ENCODE measurements around the gene NIFK.
"Not testable (repeated sequence)": the region's sequence is repeated elsewhere in the genome, so short reads cannot be mapped to it uniquely, and the experiment has no call there.

NIFK gene

GRCh38 chr2:121764681-121765228 lies 28.1 kb upstream of the NIFK start:
- H3K4me3 ChIP-seq (ENCODE audit: low read length) = no peak overlapping the region
- no peaks in the 10 kb centered on the region for H3K27me3 ChIP-seq (ENCODE audit: insufficient read depth, low read length)
- no peak overlapping the region for H3K27ac ChIP-seq (ENCODE audit: low read depth, low read length)
- H3K9me3 ChIP-seq (ENCODE audit: insufficient read depth, low read depth, low read length) = no peaks in the 10 kb centered on the region
- H3K9ac ChIP-seq (ENCODE audit: low read depth, low read length) = no peak overlapping the region
- peaks cover 88% of the 10 kb centered on the region for H3K36me3 ChIP-seq (ENCODE audit: insufficient read depth, low read length)
- H3K4me1 ChIP-seq (ENCODE audit: insufficient read depth, low read length) = no peaks in the 10 kb centered on the region
- 98% methylated on average over 10 of the region's 10 CpGs for WGBS

GRCh38 chr2:121755237-121756111 lies 18.8 kb upstream of the NIFK start, which contains the start of gene TSN:
TSS of gene TSN (plus strand) at chr2:121755651. CDS start at chr2:121755780, 129 bp downstream.
- Histone ChIP-seq H3K27ac (ENCODE audit: low read depth, low read length) (peak within 1 kb of the TSS; percentile 92), H3K9ac (ENCODE audit: low read depth, low read length) (peak within 1 kb of the TSS; percentile 96), H3K4me1 (ENCODE audit: insufficient read depth, low read length) (peaks cover 7% of the 10 kb centered on the region; the same call in 1 of the 2 replicates), H3K27me3 (ENCODE audit: insufficient read depth, low read length) (no peaks in the 10 kb centered on the region), H3K4me3 (ENCODE audit: low read length) (peak within 1 kb of the TSS; percentile 91), H3K36me3 (ENCODE audit: insufficient read depth, low read length) (peaks cover 35% of the 10 kb centered on the region), H3K9me3 (ENCODE audit: insufficient read depth, low read depth, low read length) (no peaks in the 10 kb centered on the region)
- under 1% methylated on average over 66 of the region's 67 CpGs for WGBS

GRCh38 chr2:121754851-121755236 lies 18.2 kb upstream of the NIFK start:
- Histone ChIP-seq H3K36me3 (ENCODE audit: insufficient read depth, low read length) (peaks cover 28% of the 10 kb centered on the region), H3K4me3 (ENCODE audit: low read length) (peak overlapping the region; percentile 91), H3K27me3 (ENCODE audit: insufficient read depth, low read length) (no peaks in the 10 kb centered on the region), H3K9ac (ENCODE audit: low read depth, low read length) (peak overlapping the region; percentile 93), H3K4me1 (ENCODE audit: insufficient read depth, low read length) (peaks cover 7% of the 10 kb centered on the region; the same call in 1 of the 2 replicates), H3K27ac (ENCODE audit: low read depth, low read length) (peak overlapping the region; percentile 31; the same call in 1 of the 2 replicates), H3K9me3 (ENCODE audit: insufficient read depth, low read depth, low read length) (no peaks in the 10 kb centered on the region)
- under 1% methylated on average over 5 of the region's 8 CpGs for WGBS

- Histone ChIP-seq H3K27ac (ENCODE audit: low read depth, low read length) (no peak overlapping the region), H3K4me3 (ENCODE audit: low read length) (no peak overlapping the region), H3K9ac (ENCODE audit: low read depth, low read length) (no peak overlapping the region), H3K4me1 (ENCODE audit: insufficient read depth, low read length) (no peaks in the 10 kb centered on the region), H3K27me3 (ENCODE audit: insufficient read depth, low read length) (no peaks in the 10 kb centered on the region), H3K9me3 (ENCODE audit: insufficient read depth, low read depth, low read length) (no peaks in the 10 kb centered on the region), H3K36me3 (ENCODE audit: insufficient read depth, low read length) (no peaks in the 10 kb centered on the region)
- WGBS = 63% methylated on average over 4 of the region's 4 CpGs
These were observed 11.5 kb upstream of the NIFK start for GRCh38 chr2:121748202-121748601.

- 62% methylated on average over 6 of the region's 6 CpGs for WGBS
- Histone ChIP-seq H3K36me3 (ENCODE audit: insufficient read depth, low read length) (no peaks in the 10 kb centered on the region), H3K4me1 (ENCODE audit: insufficient read depth, low read length) (no peaks in the 10 kb centered on the region), H3K27me3 (ENCODE audit: insufficient read depth, low read length) (no peaks in the 10 kb centered on the region), H3K27ac (ENCODE audit: low read depth, low read length) (no peak overlapping the region), H3K9ac (ENCODE audit: low read depth, low read length) (no peak overlapping the region), H3K9me3 (ENCODE audit: insufficient read depth, low read depth, low read length) (no peaks in the 10 kb centered on the region), H3K4me3 (ENCODE audit: low read length) (no peak overlapping the region)
These were observed 9.4 kb upstream of the NIFK start for GRCh38 chr2:121746071-121746578.

GRCh38 chr2:121741450-121741849 lies 4.8 kb upstream of the NIFK start:
- Histone ChIP-seq H3K4me1 (ENCODE audit: insufficient read depth, low read length) (no peaks in the 10 kb centered on the region), H3K9me3 (ENCODE audit: insufficient read depth, low read depth, low read length) (no peaks in the 10 kb centered on the region), H3K36me3 (ENCODE audit: insufficient read depth, low read length) (no peaks in the 10 kb centered on the region), H3K9ac (ENCODE audit: low read depth, low read length) (no peak overlapping the region), H3K27me3 (ENCODE audit: insufficient read depth, low read length) (no peaks in the 10 kb centered on the region), H3K27ac (ENCODE audit: low read depth, low read length) (no peak overlapping the region), H3K4me3 (ENCODE audit: low read length) (no peak overlapping the region)
- 96% methylated on average over 3 of the region's 3 CpGs for WGBS

GRCh38 chr2:121740973-121741372 lies 4.3 kb upstream of the NIFK start:
- Histone ChIP-seq H3K4me1 (ENCODE audit: insufficient read depth, low read length) (no peaks in the 10 kb centered on the region), H3K9ac (ENCODE audit: low read depth, low read length) (no peak overlapping the region), H3K36me3 (ENCODE audit: insufficient read depth, low read length) (no peaks in the 10 kb centered on the region), H3K4me3 (ENCODE audit: low read length) (no peak overlapping the region), H3K27me3 (ENCODE audit: insufficient read depth, low read length) (no peaks in the 10 kb centered on the region), H3K27ac (ENCODE audit: low read depth, low read length) (no peak overlapping the region), H3K9me3 (ENCODE audit: insufficient read depth, low read depth, low read length) (no peaks in the 10 kb centered on the region)
- WGBS = 77% methylated on average over 6 of the region's 6 CpGs

- Histone ChIP-seq H3K36me3 (ENCODE audit: insufficient read depth, low read length) (peaks cover 39% of the 10 kb centered on the region), H3K9me3 (ENCODE audit: insufficient read depth, low read depth, low read length) (no peaks in the 10 kb centered on the region), H3K4me1 (ENCODE audit: insufficient read depth, low read length) (peaks cover 7% of the 10 kb centered on the region), H3K27me3 (ENCODE audit: insufficient read depth, low read length) (no peaks in the 10 kb centered on the region), H3K4me3 (ENCODE audit: low read length) (peak overlapping the region; percentile 99), H3K27ac (ENCODE audit: low read depth, low read length) (peak overlapping the region; percentile 83), H3K9ac (ENCODE audit: low read depth, low read length) (peak overlapping the region; percentile 96)
- 0% methylated on average over 8 of the region's 8 CpGs for WGBS
These were observed 574 bp downstream of the NIFK start for GRCh38 chr2:121736140-121736461.

- H3K9ac ChIP-seq (ENCODE audit: low read depth, low read length) = peak overlapping the region; percentile 96
- WGBS = 54% methylated on average over 8 of the region's 10 CpGs
- no peaks in the 10 kb centered on the region for H3K9me3 ChIP-seq (ENCODE audit: insufficient read depth, low read depth, low read length)
- H3K4me1 ChIP-seq (ENCODE audit: insufficient read depth, low read length) = peaks cover 7% of the 10 kb centered on the region
- H3K4me3 ChIP-seq (ENCODE audit: low read length) = peak overlapping the region; percentile 99
- H3K27me3 ChIP-seq (ENCODE audit: insufficient read depth, low read length) = no peaks in the 10 kb centered on the region
- H3K36me3 ChIP-seq (ENCODE audit: insufficient read depth, low read length) = peaks cover 44% of the 10 kb centered on the region
- H3K27ac ChIP-seq (ENCODE audit: low read depth, low read length) = no peak overlapping the region
These were observed 1.1 kb downstream of the NIFK start for GRCh38 chr2:121735518-121736074.

- peak overlapping the region; percentile 99; the same call in 1 of the 2 replicates for H3K4me3 ChIP-seq (ENCODE audit: low read length)
- H3K9me3 ChIP-seq (ENCODE audit: insufficient read depth, low read depth, low read length); H3K27ac ChIP-seq (ENCODE audit: low read depth, low read length); H3K4me1 ChIP-seq (ENCODE audit: insufficient read depth, low read length); H3K9ac ChIP-seq (ENCODE audit: low read depth, low read length); H3K27me3 ChIP-seq (ENCODE audit: insufficient read depth, low read length): not testable (repeated sequence)
- 97% methylated on average over 11 of the region's 11 CpGs for WGBS
- H3K36me3 ChIP-seq (ENCODE audit: insufficient read depth, low read length) = peaks cover 54% of the 10 kb centered on the region
These were observed 2.1 kb downstream of the NIFK start for GRCh38 chr2:121734544-121734943.

GRCh38 chr2:121731366-121731765 lies 5.3 kb downstream of the NIFK start:
- no peaks in the 10 kb centered on the region for H3K27me3 ChIP-seq (ENCODE audit: insufficient read depth, low read length)
- H3K9me3 ChIP-seq (ENCODE audit: insufficient read depth, low read depth, low read length) = no peaks in the 10 kb centered on the region
- H3K27ac ChIP-seq (ENCODE audit: low read depth, low read length) = no peak overlapping the region
- no peak overlapping the region for H3K4me3 ChIP-seq (ENCODE audit: low read length)
- WGBS = 96% methylated on average over 6 of the region's 6 CpGs
- H3K4me1 ChIP-seq (ENCODE audit: insufficient read depth, low read length) = peaks cover 7% of the 10 kb centered on the region
- no peak overlapping the region for H3K9ac ChIP-seq (ENCODE audit: low read depth, low read length)
- peaks cover 84% of the 10 kb centered on the region for H3K36me3 ChIP-seq (ENCODE audit: insufficient read depth, low read length)

Data from HUES64 (cell line).